Ishikawa (cell line): Measurements from ENCODE around the gene TTC38.

Source experiments
- CEBPB ChIP-seq: IDR thresholded peaks from 2 replicates; pipeline ENCODE4 v1.6.1; 2012
- CREB1 ChIP-seq: IDR thresholded peaks from 2 replicates; pipeline ENCODE4 v1.6.1; 2012; ENCODE audit warnings: low read depth
- EGR1 ChIP-seq: IDR thresholded peaks from 2 replicates; pipeline ENCODE4 v1.6.1; 2012
- EP300 ChIP-seq: IDR thresholded peaks from 2 replicates; pipeline ENCODE4 v1.6.1; 2012; ENCODE audit warnings: borderline replicate concordance
- FOXM1 ChIP-seq: IDR thresholded peaks from 2 replicates; pipeline ENCODE4 v1.6.1; 2012; ENCODE audit warnings: low read depth, borderline replicate concordance
- NFIC ChIP-seq: IDR thresholded peaks from 2 replicates; pipeline ENCODE4 v1.6.1; 2012
- RAD21 ChIP-seq: IDR thresholded peaks from 2 replicates; pipeline ENCODE4 v1.6.1; 2012; ENCODE audit warnings: low read depth
- REST ChIP-seq: IDR thresholded peaks from 2 replicates; pipeline ENCODE4 v1.6.1; 2012; ENCODE audit warnings: low read depth, mild to moderate bottlenecking
- TAF1 ChIP-seq: IDR thresholded peaks from 2 replicates; pipeline ENCODE4 v1.6.1; 2012; ENCODE audit warnings: low read depth, mild to moderate bottlenecking
- TCF12 ChIP-seq: IDR thresholded peaks from 2 replicates; pipeline ENCODE4 v1.6.1; 2012; ENCODE audit warnings: low read depth
- TEAD4 ChIP-seq: IDR thresholded peaks from 2 replicates; pipeline ENCODE4 v1.6.1; 2012
- YY1 ChIP-seq: IDR thresholded peaks from 2 replicates; pipeline ENCODE4 v1.6.1; 2012; ENCODE audit warnings: low read depth
- ZBTB7A ChIP-seq: IDR thresholded peaks from 2 replicates; pipeline ENCODE4 v1.6.1; 2012; ENCODE audit warnings: low read depth
- TF ChIP-seq, protein P1 (sequence below): IDR thresholded peaks from 2 replicates; pipeline ENCODE4 v1.6.1; 2012
- TF ChIP-seq, protein P2 (sequence below): IDR thresholded peaks from 2 replicates; pipeline ENCODE4 v1.6.1; 2012

TTC38 gene

DNA sequence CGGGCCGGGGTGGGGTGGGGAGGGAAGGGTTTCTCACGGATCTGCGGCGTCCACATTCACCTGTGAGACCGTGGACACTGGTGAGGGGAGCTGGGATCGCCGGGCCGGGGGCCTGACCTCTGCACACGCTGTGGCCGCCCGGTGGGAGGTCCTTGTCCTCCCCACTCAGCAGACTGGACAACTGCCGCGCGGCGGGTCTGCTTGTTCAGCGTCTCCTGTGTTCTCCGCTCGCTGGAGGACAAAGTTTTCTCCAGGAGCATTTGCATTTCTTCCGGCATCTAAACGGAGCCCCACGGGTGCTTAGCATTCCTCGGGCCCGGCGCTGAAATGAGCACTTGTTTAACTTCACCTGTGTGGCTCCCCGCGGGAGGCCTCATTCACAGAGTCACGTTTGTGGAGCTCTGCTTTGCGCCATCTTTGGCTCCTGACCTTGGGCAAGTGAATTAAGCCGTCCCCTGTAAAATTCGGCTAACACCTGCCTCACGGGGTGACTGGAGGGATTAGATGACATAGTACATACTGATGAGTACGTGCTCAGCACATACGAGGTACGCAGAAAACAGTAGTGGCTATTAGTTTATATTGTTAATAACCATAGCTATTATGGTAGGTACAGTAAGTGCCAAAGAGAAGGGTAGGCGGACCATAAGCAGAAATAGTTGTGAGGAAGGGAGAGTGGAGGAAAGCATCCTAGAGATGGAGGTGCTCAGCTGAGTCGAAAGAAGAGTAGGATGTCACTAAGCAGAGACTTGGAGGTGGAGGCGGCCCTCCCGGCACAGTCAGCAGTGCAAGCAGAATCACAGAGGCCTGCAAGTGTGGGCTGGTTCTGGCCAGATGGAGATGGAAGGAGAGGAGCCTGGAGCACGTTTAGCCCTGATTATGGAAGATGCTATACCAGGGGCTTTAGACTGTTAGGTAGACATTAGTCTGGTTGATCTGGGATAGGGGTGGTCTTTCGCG lies 68.6 kb downstream of the TTC38 start:
- no peak for TF ChIP-seq NFIC
- TF ChIP-seq, protein P1, sequence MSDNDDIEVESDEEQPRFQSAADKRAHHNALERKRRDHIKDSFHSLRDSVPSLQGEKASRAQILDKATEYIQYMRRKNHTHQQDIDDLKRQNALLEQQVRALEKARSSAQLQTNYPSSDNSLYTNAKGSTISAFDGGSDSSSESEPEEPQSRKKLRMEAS, result 0 out of 2 replicates have a peak, but pooled peaks have one; percentile 34
- TF ChIP-seq YY1, result peak; percentile 81

GRCh38 chr22:46337870-46338269 lies 70.1 kb downstream of the TTC38 start:
- TF ChIP-seq, protein P1, result no peak
- TF ChIP-seq FOXM1 (no peak), REST (peak; percentile 57)

DNA sequence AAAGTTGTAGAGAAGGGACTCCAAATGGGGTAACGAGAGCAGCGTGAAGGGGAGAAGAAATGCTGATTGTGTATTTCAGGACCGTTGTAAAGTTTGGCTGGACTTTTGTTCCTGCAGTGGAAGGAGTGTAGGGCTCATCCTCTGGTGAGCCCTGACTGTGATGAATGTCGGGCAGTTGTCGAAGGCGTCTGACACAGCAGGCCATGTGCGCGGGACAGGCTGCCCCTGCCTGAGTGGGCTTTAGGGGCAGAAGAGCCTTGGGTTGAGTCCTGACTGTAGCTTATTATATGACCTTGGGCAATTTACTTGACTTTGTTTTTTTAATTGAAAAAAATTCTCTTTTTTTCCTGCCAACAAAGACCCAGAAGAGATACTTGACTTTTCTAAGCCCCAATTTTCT lies 70.8 kb downstream of the TTC38 start:
- no peak for TF ChIP-seq NFIC
- no peak for TF ChIP-seq REST
- TF ChIP-seq TEAD4, result no peak
- TF ChIP-seq EP300, result no peak
- no peak for TF ChIP-seq EGR1
- TF ChIP-seq, protein P1, result no peak
- no peak for TF ChIP-seq TCF12

DNA sequence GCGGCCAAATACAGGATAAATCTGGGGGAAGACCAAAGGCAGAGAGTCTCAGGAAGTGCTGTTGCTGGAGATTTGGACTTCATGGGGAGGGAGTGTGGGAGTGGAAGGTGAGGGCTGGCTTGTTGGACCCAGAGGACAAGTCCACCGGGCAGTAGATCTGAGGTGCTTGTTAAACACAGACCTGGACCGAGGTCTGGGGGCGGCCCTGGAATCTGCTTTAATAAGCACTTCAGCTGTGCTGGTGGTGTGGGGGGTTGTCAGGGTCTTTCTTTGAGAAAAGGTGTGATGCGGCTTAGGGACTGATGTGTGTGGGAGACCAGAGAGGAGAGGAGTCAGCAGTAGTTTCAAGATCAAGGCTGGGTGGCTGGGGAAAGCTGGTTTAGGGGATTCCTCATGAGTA lies 72.1 kb downstream of the TTC38 start:
- no peak for TF ChIP-seq YY1
- no peak for TF ChIP-seq EGR1
- TF ChIP-seq CREB1, result no peak
- no peak for TF ChIP-seq TCF12
- TF ChIP-seq EP300, result no peak
- TF ChIP-seq, protein P1, result no peak
- no peak for TF ChIP-seq TAF1
- TF ChIP-seq TEAD4, result no peak
- TF ChIP-seq, protein P2, sequence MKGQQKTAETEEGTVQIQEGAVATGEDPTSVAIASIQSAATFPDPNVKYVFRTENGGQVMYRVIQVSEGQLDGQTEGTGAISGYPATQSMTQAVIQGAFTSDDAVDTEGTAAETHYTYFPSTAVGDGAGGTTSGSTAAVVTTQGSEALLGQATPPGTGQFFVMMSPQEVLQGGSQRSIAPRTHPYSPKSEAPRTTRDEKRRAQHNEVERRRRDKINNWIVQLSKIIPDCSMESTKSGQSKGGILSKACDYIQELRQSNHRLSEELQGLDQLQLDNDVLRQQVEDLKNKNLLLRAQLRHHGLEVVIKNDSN, result no peak
- TF ChIP-seq NFIC, result no peak
- TF ChIP-seq ZBTB7A, result no peak
- no peak for TF ChIP-seq CEBPB
- no peak for TF ChIP-seq FOXM1
- TF ChIP-seq REST, result no peak
- TF ChIP-seq RAD21, result no peak

DNA sequence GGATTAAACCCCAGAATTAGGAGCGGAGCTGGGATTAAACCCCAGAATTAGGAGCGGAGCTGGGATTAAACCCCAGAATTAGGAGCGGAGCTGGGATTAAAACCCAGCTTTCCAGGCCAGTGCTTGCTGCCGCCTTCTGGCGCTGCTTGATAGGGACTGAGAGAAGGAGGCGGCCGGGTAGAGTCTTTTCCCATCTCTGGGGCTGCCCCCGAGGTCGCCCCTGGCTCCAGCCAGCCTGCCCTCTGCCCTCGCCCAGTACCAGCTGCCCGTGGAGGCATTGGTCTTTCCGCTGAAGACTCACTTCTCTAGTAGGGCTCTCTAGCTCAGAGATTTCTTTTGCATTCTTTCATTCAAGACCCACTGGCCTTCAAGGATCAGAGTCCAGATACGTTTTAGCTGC lies 72.9 kb downstream of the TTC38 start:
- no peak for TF ChIP-seq REST
